Heart left ventricle (tissue), 16 donors: ENCODE results near the gene TRIAP1. TPM values are rescaled to one million over a fixed set of nuclear protein-coding genes. Genes with fewer than 3 reads are reported as not detected.

ENCODE experiments used
- ATAC-seq, 4 donors: fragments of 200-7000 bp; cut with Tn5 transposase; one replicate each; pipeline ENCODE4 v1.9.1; 2020 to 2022; ENCODE audit warnings: moderate library complexity in 4 of 4, mild to moderate bottlenecking in 3 of 4, moderate number of reproducible peaks in 1 of 4
- DNase-seq, 5 donors: peaks; one replicate each; pipeline ENCODE4 v3.0.0-alpha.2; 2020
- H3K27ac ChIP-seq, 12 donors: fragments of 200-600 bp; sonication (generic) in 4 of 12; one replicate each; pipeline versions ENCODE4 v1.5.0 to v1.8.0; 2016 to 2022; ENCODE audit warnings: mild to moderate bottlenecking in 2 of 12
- H3K27me3 ChIP-seq, 9 donors: fragments of 200-600 bp; sonication (generic) in 2 of 9; one replicate each; pipeline versions ENCODE4 v1.5.1 to v1.8.0; 2016 to 2022; ENCODE audit warnings: mild to moderate bottlenecking in 3 of 9
- H3K36me3 ChIP-seq, 9 donors: fragments of 200-600 bp; sonication (generic) in 2 of 9; one replicate each; pipeline versions ENCODE4 v1.5.0 to v1.8.0; 2018 to 2022; ENCODE audit warnings: mild to moderate bottlenecking in 2 of 9
- H3K4me1 ChIP-seq, 12 donors: fragments of 200-600 bp; sonication (generic) in 4 of 12; one replicate each; pipeline versions ENCODE4 v1.5.0 to v1.8.0; 2016 to 2022; ENCODE audit warnings: mild to moderate bottlenecking in 3 of 12
- H3K4me3 ChIP-seq, 12 donors: fragments of 200-600 bp; sonication (generic) in 4 of 12; one replicate each; pipeline versions ENCODE4 v1.5.0 to v1.8.0; 2017 to 2022; ENCODE audit warnings: mild to moderate bottlenecking in 9 of 12, moderate library complexity in 4 of 12
- H3K9me3 ChIP-seq, 12 donors: fragments of 200-600 bp; sonication (generic) in 4 of 12; one replicate each; pipeline versions ENCODE4 v1.5.0 to v1.8.0; 2016 to 2022; ENCODE audit warnings: mild to moderate bottlenecking in 1 of 12
- POLR2A ChIP-seq, 2 donors: fragments of 450-650 bp; IDR thresholded peaks; one replicate each; pipeline ENCODE4 v1.6.1; 2017; ENCODE audit warnings: antibody characterized with exemption in 2 of 2, mild to moderate bottlenecking in 2 of 2, moderate library complexity in 2 of 2
- WGBS, 4 donors: extraction: QIAGEN DNeasy Blood & Tissue Kit in 2 of 4; methylation state at CpG; one replicate each; pipeline versions ENCODE4 v1.1.5 to v1.1.7; 2013 to 2018; 5-methylcytosine and 5-hydroxymethylcytosine counted together
- intact Hi-C, 10 donors: fragments of 100-400 bp; cut with DNase I; formaldehyde crosslinking; loops; one replicate each; pipeline versions ENCODE4 v1.11.1 to v1.14.2; 2022
- polyA plus RNA-seq, 2 donors: library from polyadenylated mRNA; stranded (reverse); fragments of 200-250 nt; gene quantifications; one replicate each; pipeline ENCODE4 v1.2.3, GENCODE V29; 2013
- total RNA-seq, 9 donors: library from RNA; depleted of rRNA in 2 of 9; stranded (reverse); fragments of >200 nt in 2 of 9; fragmentation: NEBNext Ultra II Directional in 3 of 9; extraction: Animal tissue kit (Norgen Biotek cat#: 25700) in 3 of 9; gene quantifications; one replicate each; pipeline versions ENCODE4 v1.1.0 to v1.2.4, GENCODE V29; 2016 to 2023
- TF ChIP-seq, protein P1 (sequence below), 12 donors: fragments of 200-600 bp; sonication (generic) in 4 of 12; IDR thresholded peaks; one replicate each; pipeline versions ENCODE4 v1.5.0 to v1.8.0; 2018 to 2022; ENCODE audit warnings: antibody characterized with exemption in 12 of 12, mild to moderate bottlenecking in 5 of 12
- donor health status: ischemic (EF 13 %, LVEDD 7.1; RV severe dilation, severe dysfunction).
- donor health status: healthy with polysubstance abuse.
- donor health status: DM: no; HTN: yes; CAD: no.
- donor health status: DM: no; HTN: no; CAD: no.
- donor health status: ischemic (EF 25% LVEDD 6.9; RV normal size, moderate dysfunction).
- donor health status: ischemic (EF 25% LVEDD 5.7; RV mildly dilated, moderate dysfunction).
- donor health status: healthy.
- donor health status: DM: yes; HTN: yes; CAD: no.
- donor health status: ischemic (EF 35%, LVEDD 5.7; RV mildly dilated, moderate dysfunction).
- donor health status: nonischemic (EF 11% LVEDD 7.7; RV severe dilation, severe dysfunction).
- donor health status: DM: yes; HTN: yes; CAD: no.
- donor health status: PGD.
- donor health status: ischemic (EF 29% LVEDD 5.4; RV normal size, mild dysfunction).
- donor health status: nonischemic (EF 23%, LVEDD 6.1; RV moderate dilation, normal function).

Gene TRIAP1
- total and polyA plus RNA-seq, 11 donors = 6.4 to 34.9 (median 15.1) TPM

DNA sequence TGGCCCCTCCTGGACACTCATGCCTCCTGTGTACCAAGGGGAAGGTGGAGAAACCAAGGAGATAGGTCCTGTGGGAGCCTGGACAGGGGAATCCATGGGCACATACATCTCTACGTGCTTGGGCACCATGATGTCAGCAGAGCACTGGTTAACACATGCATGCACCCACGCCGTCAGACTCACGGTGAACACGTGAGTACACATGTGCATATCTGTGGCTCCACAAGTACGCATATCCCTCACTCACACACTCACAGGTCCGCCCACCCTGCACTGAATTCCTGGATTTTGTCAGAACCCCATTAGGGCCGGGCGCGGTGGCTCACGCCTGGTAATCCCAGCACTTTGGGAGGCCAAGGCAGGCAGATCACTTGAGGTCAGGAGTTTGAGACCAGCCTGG is 37.4 kb downstream of the TRIAP1 start:
- WGBS, 4 donors = 91 to 96% (median 93%) methylated on average over 8 to 11 of the region's 11 CpGs
- ATAC-seq (no peak), DNase-seq (no peak)
- no peaks in the 10 kb centered on the region for H3K9me3 ChIP-seq
- H3K4me1 ChIP-seq = peaks cover 0 to 5% (median 0%) of the 10 kb centered on the region in 12 donors
- no peak overlapping the region for H3K27ac ChIP-seq
- H3K36me3 ChIP-seq = no peaks in the 10 kb centered on the region
- intact Hi-C loops = no loop called here
- no peak overlapping the region for H3K4me3 ChIP-seq
- no peak for TF ChIP-seq POLR2A (IDR thresholded peaks at IDR 0.05)
- TF ChIP-seq, protein P1, sequence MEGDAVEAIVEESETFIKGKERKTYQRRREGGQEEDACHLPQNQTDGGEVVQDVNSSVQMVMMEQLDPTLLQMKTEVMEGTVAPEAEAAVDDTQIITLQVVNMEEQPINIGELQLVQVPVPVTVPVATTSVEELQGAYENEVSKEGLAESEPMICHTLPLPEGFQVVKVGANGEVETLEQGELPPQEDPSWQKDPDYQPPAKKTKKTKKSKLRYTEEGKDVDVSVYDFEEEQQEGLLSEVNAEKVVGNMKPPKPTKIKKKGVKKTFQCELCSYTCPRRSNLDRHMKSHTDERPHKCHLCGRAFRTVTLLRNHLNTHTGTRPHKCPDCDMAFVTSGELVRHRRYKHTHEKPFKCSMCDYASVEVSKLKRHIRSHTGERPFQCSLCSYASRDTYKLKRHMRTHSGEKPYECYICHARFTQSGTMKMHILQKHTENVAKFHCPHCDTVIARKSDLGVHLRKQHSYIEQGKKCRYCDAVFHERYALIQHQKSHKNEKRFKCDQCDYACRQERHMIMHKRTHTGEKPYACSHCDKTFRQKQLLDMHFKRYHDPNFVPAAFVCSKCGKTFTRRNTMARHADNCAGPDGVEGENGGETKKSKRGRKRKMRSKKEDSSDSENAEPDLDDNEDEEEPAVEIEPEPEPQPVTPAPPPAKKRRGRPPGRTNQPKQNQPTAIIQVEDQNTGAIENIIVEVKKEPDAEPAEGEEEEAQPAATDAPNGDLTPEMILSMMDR (IDR thresholded peaks at IDR 0.05) = no peak
- H3K27me3 ChIP-seq = no peaks in the 10 kb centered on the region

DNA sequence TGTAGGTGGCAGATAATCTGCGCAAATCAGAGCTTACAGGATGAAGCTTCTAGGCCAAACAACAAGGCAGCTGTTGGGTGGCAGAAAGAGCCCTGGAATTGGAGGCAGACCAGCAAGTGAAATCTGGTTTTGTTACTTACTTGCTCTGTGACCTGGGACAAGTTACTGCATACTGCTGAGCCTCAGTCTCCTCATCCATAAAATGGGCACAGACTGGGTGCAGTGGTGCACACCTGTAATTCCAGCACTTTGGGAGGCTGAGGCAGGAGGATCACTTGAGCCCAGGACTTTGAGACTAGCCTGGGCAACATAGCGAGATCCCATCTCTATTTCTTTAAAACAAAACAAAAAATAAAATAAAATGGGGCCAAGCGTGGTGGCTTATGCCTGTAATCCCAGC is 39.6 kb downstream of the TRIAP1 start:
- ATAC-seq = no peak
- Histone ChIP-seq H3K4me1 (no peaks in the 10 kb centered on the region), H3K27me3 (no peaks in the 10 kb centered on the region), H3K4me3 (no peak overlapping the region), H3K9me3 (no peaks in the 10 kb centered on the region), H3K27ac (no peak overlapping the region), H3K36me3 (no peaks in the 10 kb centered on the region)
- TF ChIP-seq POLR2A (IDR thresholded peaks at IDR 0.05) = no peak
- TF ChIP-seq, protein P1 (IDR thresholded peaks at IDR 0.05) = no peak
- intact Hi-C loops = no loop called here
- WGBS, 4 donors = 95 to 99% (median 96%) methylated on average over 3 of the region's 3 CpGs
- no peak for DNase-seq

DNA sequence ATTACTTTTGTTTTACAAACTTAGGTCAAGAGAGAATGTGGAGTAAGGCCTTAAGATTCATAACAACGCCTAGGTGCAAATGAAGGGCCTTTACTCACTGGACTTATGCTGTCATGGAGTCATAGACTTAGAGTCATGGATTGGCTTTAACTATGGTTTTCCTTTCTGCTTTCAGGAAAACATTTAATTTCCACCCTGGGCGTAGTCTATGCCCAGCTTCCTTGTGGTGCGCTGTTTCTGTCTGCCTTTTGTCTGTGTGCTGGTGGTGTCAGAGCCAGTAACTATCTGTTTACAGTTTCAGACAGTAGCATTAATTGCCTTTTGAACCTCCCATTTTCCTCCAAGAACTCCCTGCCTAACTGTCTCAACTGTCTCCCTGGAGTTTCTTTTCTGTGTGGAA is 40.1 kb downstream of the TRIAP1 start:
- Histone ChIP-seq H3K9me3 (no peaks in the 10 kb centered on the region), H3K4me1 (no peaks in the 10 kb centered on the region), H3K27ac (no peak overlapping the region), H3K4me3 (no peak overlapping the region), H3K27me3 (no peaks in the 10 kb centered on the region), H3K36me3 (no peaks in the 10 kb centered on the region)
- TF ChIP-seq POLR2A (IDR thresholded peaks at IDR 0.05) = no peak
- TF ChIP-seq, protein P1 (IDR thresholded peaks at IDR 0.05) = no peak
- ATAC-seq (no peak), DNase-seq (no peak)
- intact Hi-C loops = no loop called here
- WGBS, 4 donors = 73 to 83% (median 75%) methylated on average over 3 of the region's 3 CpGs

DNA sequence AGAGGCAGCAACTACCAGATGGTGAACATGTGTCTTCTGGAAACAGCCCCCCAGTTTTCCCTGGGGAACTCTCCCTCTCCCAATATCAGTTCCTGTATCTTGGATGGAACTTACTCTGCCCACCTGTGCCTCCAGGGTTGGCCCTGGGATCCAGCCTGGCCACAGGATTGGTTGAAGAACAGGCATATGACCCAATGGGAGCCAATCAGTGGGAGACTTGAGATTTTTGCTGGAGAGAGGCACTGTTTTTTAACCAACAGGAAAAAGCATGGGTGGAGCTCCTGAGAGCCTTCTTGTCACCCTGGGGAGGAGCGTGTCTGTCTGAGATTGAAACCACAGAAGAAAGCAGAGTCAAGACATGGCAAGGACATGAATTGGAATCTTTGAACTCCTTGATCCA is 41.9 kb downstream of the TRIAP1 start:
- H3K4me3 ChIP-seq = no peak overlapping the region
- no peak for DNase-seq
- 64 to 89% (median 73%) methylated on average over 1 of the region's 1 CpG for WGBS, 4 donors
- no peaks in the 10 kb centered on the region for H3K9me3 ChIP-seq
- no peak for TF ChIP-seq POLR2A (IDR thresholded peaks at IDR 0.05)
- TF ChIP-seq, protein P1 (IDR thresholded peaks at IDR 0.05) = no peak
- no peak overlapping the region for H3K27ac ChIP-seq
- intact Hi-C loops = no loop called here
- peaks cover 0 to 6% (median 0%) of the 10 kb centered on the region in 9 donors for H3K27me3 ChIP-seq
- no peak for ATAC-seq
- no peaks in the 10 kb centered on the region for H3K4me1 ChIP-seq
- H3K36me3 ChIP-seq = no peaks in the 10 kb centered on the region
